Type B pancreatic cell (in vitro differentiated cells): ENCODE data around the gene CTXND2. TPM values are rescaled to one million over a fixed set of nuclear protein-coding genes. Genes with fewer than 3 reads are reported as not detected.

Source experiments
- DNase-seq: peaks from one replicate; pipeline ENCODE4 v3.0.0; 2021; ENCODE audit warnings: mixed read lengths; ENCODE audit not compliant: unreplicated experiment; ENCODE audit errors: extremely low spot score
- H3K27ac Mint-ChIP-seq: 2 replicates; pipeline ENCODE4 v1.8.0; 2021; ENCODE audit warnings: mild to moderate bottlenecking, mixed read lengths
- H3K27me3 Mint-ChIP-seq: 2 replicates; pipeline ENCODE4 v1.8.0; 2021; ENCODE audit warnings: mixed read lengths
- H3K36me3 Mint-ChIP-seq: 2 replicates; pipeline ENCODE4 v1.8.0; 2021; ENCODE audit warnings: mixed read lengths
- H3K4me1 Mint-ChIP-seq: one replicate; pipeline ENCODE4 v1.8.0; 2021; ENCODE audit warnings: mixed read lengths; ENCODE audit not compliant: unreplicated experiment
- H3K4me3 Mint-ChIP-seq: 2 replicates; pipeline ENCODE4 v1.8.0; 2021; ENCODE audit warnings: mild to moderate bottlenecking, mixed read lengths
- H3K9me3 Mint-ChIP-seq: 2 replicates; pipeline ENCODE4 v1.8.0; 2021; ENCODE audit warnings: mixed read lengths
- CTCF ChIP-seq: fragments of 200-600 bp; sonication (generic); conservative IDR thresholded peaks from 2 replicates; pipeline ENCODE4 v1.5.0; 2021; ENCODE audit warnings: antibody characterized with exemption, mild to moderate bottlenecking
- total RNA-seq: library from RNA; stranded (reverse); gene quantifications from 2 replicates; pipeline ENCODE4 v1.2.1, GENCODE V29; 2021; ENCODE audit warnings: low replicate concordance

Gene CTXND2
- total RNA-seq, 1 donor from 2014 or later = not detected

- Mint-ChIP-seq H3K4me1 (no peaks in the 10 kb centered on the region), H3K9me3 (no peaks in the 10 kb centered on the region), H3K27me3 (no peaks in the 10 kb centered on the region), H3K27ac (no peak overlapping the region), H3K4me3 (no peak overlapping the region), H3K36me3 (no peaks in the 10 kb centered on the region)
- no peak for TF ChIP-seq CTCF
- no peak for DNase-seq
These were observed 25.7 kb downstream of the CTXND2 start for GRCh38 chr1:150912623-150913022.

- H3K36me3 Mint-ChIP-seq = no peaks in the 10 kb centered on the region
- H3K27me3 Mint-ChIP-seq = no peaks in the 10 kb centered on the region
These were observed 30.5 kb downstream of the CTXND2 start for GRCh38 chr1:150917387-150917786.

GRCh38 chr1:150922519-150922975, 35.6 kb downstream of the CTXND2 start:
- no peaks in the 10 kb centered on the region for H3K27me3 Mint-ChIP-seq
- peak overlapping the region; percentile 37 for H3K4me3 Mint-ChIP-seq
- H3K27ac Mint-ChIP-seq = peak overlapping the region; percentile 51
- TF ChIP-seq CTCF = peak; percentile 86
- H3K4me1 Mint-ChIP-seq = peaks cover 14% of the 10 kb centered on the region
- DNase-seq = no peak
- H3K9me3 Mint-ChIP-seq = no peaks in the 10 kb centered on the region
- peaks cover 11% of the 10 kb centered on the region for H3K36me3 Mint-ChIP-seq

More at GRCh38 chr1:150917387-150917786, 30.5 kb downstream of the CTXND2 start:
- Mint-ChIP-seq H3K9me3 (no peaks in the 10 kb centered on the region), H3K4me1 (peaks cover 9% of the 10 kb centered on the region), H3K4me3 (no peak overlapping the region), H3K27ac (no peak overlapping the region)
- no peak for TF ChIP-seq CTCF
- DNase-seq = no peak

- H3K27me3 Mint-ChIP-seq = no peaks in the 10 kb centered on the region
- H3K36me3 Mint-ChIP-seq = peaks cover 25% of the 10 kb centered on the region
- H3K9me3 Mint-ChIP-seq = no peaks in the 10 kb centered on the region
- peaks cover 9% of the 10 kb centered on the region for H3K4me1 Mint-ChIP-seq
- DNase-seq = no peak
- no peak for TF ChIP-seq CTCF
- peak overlapping the region; percentile 96 for H3K27ac Mint-ChIP-seq
- H3K4me3 Mint-ChIP-seq = peak overlapping the region; percentile 57
These were observed 38.1 kb downstream of the CTXND2 start for GRCh38 chr1:150925080-150925479.

- peak within 1 kb of the TSS; percentile 99 for H3K4me3 Mint-ChIP-seq
- peaks cover 9% of the 10 kb centered on the region for H3K4me1 Mint-ChIP-seq
- no peak for TF ChIP-seq CTCF
- H3K27me3 Mint-ChIP-seq = no peaks in the 10 kb centered on the region
- H3K27ac Mint-ChIP-seq = peak within 1 kb of the TSS; percentile 96
- DNase-seq = peak; percentile 96
- H3K36me3 Mint-ChIP-seq = peaks cover 32% of the 10 kb centered on the region
- H3K9me3 Mint-ChIP-seq = no peaks in the 10 kb centered on the region
These were observed 39.3 kb downstream of the CTXND2 start, which contains the start of gene SETDB1 for GRCh38 chr1:150926097-150926741. TSS of gene SETDB1 (plus strand) at chr1:150926363. CDS start at chr1:150927715, 1,352 bp downstream.
